T-cell (primary cell): ENCODE measurements around the gene CA11. TPM values are rescaled to one million over a fixed set of nuclear protein-coding genes. Genes with fewer than 3 reads are reported as not detected.

ENCODE experiments used
- ATAC-seq, 4 experiments: fragments of 200-7000 bp in 3 of 4; fragments of 150-1000 bp in 1 of 4; cut with Tn5 transposase; replicated peaks in 1 of 4; 1 replicate in 3 of 4; 2 replicates in 1 of 4; pipeline ENCODE4 v1.10.0; 2021; ENCODE audit warnings: moderate library complexity in 3 of 4, mild to moderate bottlenecking in 2 of 4, moderate number of reproducible peaks in 1 of 4
- CTCF ChIA-PET, 2 donors: fragments of 300-600 bp; sonication (Branson Sonifier 250); formaldehyde crosslinking; loops; one replicate each; lab custom pipeline; 2022; ENCODE audit warnings: antibody characterized with exemption in 2 of 2; lab: Charles Lee
- POLR2A ChIA-PET, 2 donors: fragments of 300-600 bp; sonication (Branson Sonifier 250); formaldehyde crosslinking; loops; one replicate each; lab custom pipeline; 2022; ENCODE audit warnings: antibody characterized with exemption in 2 of 2; lab: Charles Lee
- DNase-seq, 35 experiments: peaks; one replicate each; pipeline versions ENCODE4 v3.0.0 to v3.0.0-alpha.2; 2013 to 2023
- H3K27ac ChIP-seq: one replicate; pipeline ENCODE4 v1.5.1; 2013; ENCODE audit warnings: low read length
- H3K27me3 ChIP-seq, 2 experiments: replicated peaks in 1 of 2; 1 replicate in 1 of 2; 2 replicates in 1 of 2; pipeline versions ENCODE4 v1.6.1 to v1.7.0; 2013; ENCODE audit warnings: low read length in 1 of 2, mixed read lengths in 1 of 2; ENCODE audit not compliant: control insufficient read depth in 2 of 2, insufficient read depth in 2 of 2; ENCODE audit errors: extremely low read depth in 1 of 2
- H3K36me3 ChIP-seq, 2 donors: 1 replicate in 1 of 2; 2 replicates in 1 of 2; pipeline versions ENCODE4 v1.6.1 to v1.7.0; 2013; ENCODE audit warnings: low read length in 1 of 2; ENCODE audit not compliant: control insufficient read depth in 2 of 2, insufficient read depth in 1 of 2; ENCODE audit errors: extremely low read depth in 1 of 2
- H3K4me1 ChIP-seq, 2 experiments: 1 replicate in 1 of 2; 2 replicates in 1 of 2; pipeline versions ENCODE4 v1.6.1 to v1.7.0; 2013; ENCODE audit warnings: low read length in 2 of 2, mixed read lengths in 1 of 2; ENCODE audit not compliant: insufficient read depth in 2 of 2, control insufficient read depth in 1 of 2; ENCODE audit errors: extremely low read depth in 1 of 2
- H3K4me3 ChIP-seq, 2 donors: 1 replicate in 1 of 2; 2 replicates in 1 of 2; pipeline versions ENCODE4 v1.5.1 to v1.7.0; 2013; ENCODE audit warnings: mild to moderate bottlenecking in 2 of 2, low read length in 1 of 2, moderate library complexity in 1 of 2; ENCODE audit not compliant: control insufficient read depth in 1 of 2; ENCODE audit errors: extremely low read depth in 1 of 2
- H3K9me3 ChIP-seq: 2 replicates; pipeline ENCODE4 v1.7.0; 2013
- H3K27ac Mint-ChIP-seq, 2 donors: one replicate each; pipeline ENCODE4 v1.8.0; 2020 to 2021; ENCODE audit warnings: mild to moderate bottlenecking in 2 of 2, mixed read lengths in 2 of 2
- H3K27me3 Mint-ChIP-seq, 2 donors: one replicate each; pipeline ENCODE4 v1.8.0; 2021 to 2022; ENCODE audit warnings: mixed read lengths in 2 of 2
- H3K36me3 Mint-ChIP-seq: one replicate; pipeline ENCODE4 v1.8.0; 2021; ENCODE audit warnings: mixed read lengths
- H3K4me1 Mint-ChIP-seq, 3 donors: one replicate each; pipeline ENCODE4 v1.8.0; 2020 to 2022; ENCODE audit warnings: mixed read lengths in 3 of 3, mild to moderate bottlenecking in 1 of 3
- H3K4me3 Mint-ChIP-seq, 3 donors: one replicate each; pipeline ENCODE4 v1.8.0; 2020 to 2022; ENCODE audit warnings: mild to moderate bottlenecking in 3 of 3, mixed read lengths in 3 of 3, moderate library complexity in 3 of 3
- H3K9me3 Mint-ChIP-seq, 3 donors: one replicate each; pipeline ENCODE4 v1.8.0; 2020 to 2022; ENCODE audit warnings: mixed read lengths in 3 of 3
- WGBS: methylation state at CpG from one replicate; pipeline ENCODE4 v1.1.5; 2013; ENCODE audit warnings: missing lambda C conversion rate; ENCODE audit not compliant: insufficient coverage; 5-methylcytosine and 5-hydroxymethylcytosine counted together
- total RNA-seq, 35 experiments: library from RNA in 6 of 35; stranded (reverse) in 6 of 35; fragments of 120-200 nt in 1 of 35; gene quantifications; one replicate each; pipeline versions ENCODE4 v1.2.1 to v1.2.4 and lab custom pipeline; 2013 to 2026

Gene CA11
- total RNA-seq, 5 donors from 2014 or later (not counting 1 experiment from before 2014, with no cell fraction given): 8.0 to 18.5 (median 11.0) TPM

GRCh38 chr19:48606463-48607358 lies 39.3 kb downstream of the CA11 start, which contains the start of gene SPACA4:
TSS of gene SPACA4 (plus strand) at chr19:48606742. CDS start at chr19:48606979, 237 bp downstream.
- H3K36me3 Mint-ChIP-seq: no peaks in the 10 kb centered on the region

DNA sequence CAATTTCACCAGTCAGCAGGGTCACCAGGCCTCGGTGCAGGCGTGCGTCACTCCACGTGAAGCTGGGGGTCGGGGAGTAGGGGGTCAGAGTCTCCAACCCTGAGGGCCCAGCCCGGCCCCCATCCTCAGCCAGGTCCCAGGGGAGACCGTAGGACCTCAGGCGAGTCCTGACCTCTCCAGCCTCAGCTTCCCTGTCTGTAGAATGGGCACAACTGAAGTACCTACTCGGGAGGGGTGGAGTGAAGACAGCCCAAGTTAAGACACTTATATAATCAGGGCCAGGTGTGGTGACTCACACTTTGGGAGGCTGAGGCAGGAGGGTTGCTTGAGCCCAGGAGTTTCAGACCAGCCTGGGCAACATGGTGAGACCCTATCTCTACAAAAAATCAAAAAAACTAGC lies 42.1 kb downstream of the CA11 start:
- Histone ChIP-seq H3K27me3 (peaks cover 0 to 14% of the 10 kb centered on the region in 2 experiments), H3K4me1 (peaks cover 0 to 6% of the 10 kb centered on the region in 2 experiments), H3K4me3 (no peak overlapping the region), H3K36me3 (no peaks in the 10 kb centered on the region), H3K9me3 (no peaks in the 10 kb centered on the region), H3K27ac (no peak overlapping the region)
- H3K27ac Mint-ChIP-seq: no peak overlapping the region
- no peaks in the 10 kb centered on the region for H3K9me3 Mint-ChIP-seq
- H3K36me3 Mint-ChIP-seq: no peaks in the 10 kb centered on the region
- no peak overlapping the region for H3K4me3 Mint-ChIP-seq
- no peaks in the 10 kb centered on the region for H3K27me3 Mint-ChIP-seq
- ChIA-PET POLR2A (no interaction called here), CTCF (no interaction called here)
- DNase-seq (no peak), ATAC-seq (no peak)
- peaks cover 3 to 4% (median 3%) of the 10 kb centered on the region in 3 donors for H3K4me1 Mint-ChIP-seq
- 87% methylated on average over 7 of the region's 9 CpGs for WGBS

More at GRCh38 chr19:48606463-48607358, 39.3 kb downstream of the CA11 start, which contains the start of gene SPACA4:
- H3K4me3 ChIP-seq: no peak within 1 kb of the TSS
- no peaks in the 10 kb centered on the region for H3K27me3 ChIP-seq
- no peaks in the 10 kb centered on the region for H3K9me3 Mint-ChIP-seq
- ATAC-seq (no peak), DNase-seq (no peak)
- no peaks in the 10 kb centered on the region for H3K9me3 ChIP-seq
- H3K27ac ChIP-seq: no peak within 1 kb of the TSS
- H3K4me1 ChIP-seq: peaks cover 0 to 10% of the 10 kb centered on the region in 2 experiments
- CTCF ChIA-PET: interaction anchor here in 1 of 2 donors (0.7 kb wide), 1 partner anchor 79 kb away, joined by 3 read pairs; no protein-coding TSS in a partner anchor
- H3K4me1 Mint-ChIP-seq: peaks cover 4 to 7% (median 5%) of the 10 kb centered on the region in 3 donors
- no peak within 1 kb of the TSS for H3K27ac Mint-ChIP-seq
- H3K27me3 Mint-ChIP-seq: no peaks in the 10 kb centered on the region
- no peak within 1 kb of the TSS for H3K4me3 Mint-ChIP-seq
- WGBS: 87% methylated on average over 34 of the region's 39 CpGs
- no peaks in the 10 kb centered on the region for H3K36me3 ChIP-seq
- POLR2A ChIA-PET: no interaction called here

GRCh38 chr19:48603449-48603848 lies 42.5 kb downstream of the CA11 start:
- Mint-ChIP-seq H3K4me3 (no peak overlapping the region), H3K36me3 (no peaks in the 10 kb centered on the region), H3K9me3 (no peaks in the 10 kb centered on the region), H3K27me3 (no peaks in the 10 kb centered on the region), H3K4me1 (peaks cover 0 to under 1% (median 0%) of the 10 kb centered on the region in 3 donors), H3K27ac (no peak overlapping the region)
- CTCF ChIA-PET: no interaction called here
- Histone ChIP-seq H3K4me1 (peaks cover 0 to 2% of the 10 kb centered on the region in 2 experiments), H3K27me3 (peaks cover 0 to 18% of the 10 kb centered on the region in 2 experiments), H3K4me3 (no peak overlapping the region), H3K27ac (no peak overlapping the region), H3K9me3 (no peaks in the 10 kb centered on the region), H3K36me3 (no peaks in the 10 kb centered on the region)
- ATAC-seq (no peak), DNase-seq (no peak)
- 95% methylated on average over 31 of the region's 39 CpGs for WGBS
- POLR2A ChIA-PET: no interaction called here

GRCh38 chr19:48603001-48603400 lies 43.0 kb downstream of the CA11 start:
- H3K36me3 Mint-ChIP-seq: no peaks in the 10 kb centered on the region
- peaks cover 0 to 2% of the 10 kb centered on the region in 2 experiments for H3K4me1 ChIP-seq
- no peak overlapping the region for H3K4me3 Mint-ChIP-seq
- H3K9me3 Mint-ChIP-seq: no peaks in the 10 kb centered on the region
- no peaks in the 10 kb centered on the region for H3K4me1 Mint-ChIP-seq
- ChIA-PET POLR2A (interaction anchor here (0.6 kb wide), 2 partner anchors 19 to 66 kb away, joined by 5 to 11 read pairs; no protein-coding TSS in a partner anchor), CTCF (no interaction called here)
- H3K9me3 ChIP-seq: no peaks in the 10 kb centered on the region
- no peak overlapping the region for H3K27ac Mint-ChIP-seq
- 83% methylated on average over 5 of the region's 9 CpGs for WGBS
- no peaks in the 10 kb centered on the region for H3K36me3 ChIP-seq
- no peak for ATAC-seq
- no peaks in the 10 kb centered on the region for H3K27me3 Mint-ChIP-seq
- no peak for DNase-seq
- H3K27ac ChIP-seq: no peak overlapping the region
- H3K27me3 ChIP-seq: peaks cover 0 to 20% of the 10 kb centered on the region in 2 experiments
- no peak overlapping the region for H3K4me3 ChIP-seq

- DNase-seq (no peak), ATAC-seq (no peak)
- Mint-ChIP-seq H3K27me3 (no peaks in the 10 kb centered on the region), H3K4me1 (peaks cover 0 to 13% (median 6%) of the 10 kb centered on the region in 3 donors), H3K27ac (no peak overlapping the region), H3K36me3 (no peaks in the 10 kb centered on the region), H3K4me3 (no peak overlapping the region), H3K9me3 (no peaks in the 10 kb centered on the region)
- CTCF ChIA-PET: no interaction called here
- no peaks in the 10 kb centered on the region for H3K9me3 ChIP-seq
- POLR2A ChIA-PET: interaction anchor here in 1 of 2 donors (0.6 kb wide), 1 partner anchor 433 kb away, joined by 10 read pairs; no protein-coding TSS in a partner anchor
- H3K4me1 ChIP-seq: peaks cover 0 to 22% of the 10 kb centered on the region in 2 experiments
- peaks cover 0 to 20% of the 10 kb centered on the region in 2 experiments for H3K27me3 ChIP-seq
- H3K4me3 ChIP-seq: no peak overlapping the region
- no peaks in the 10 kb centered on the region for H3K36me3 ChIP-seq
- 89% methylated on average over 15 of the region's 21 CpGs for WGBS
- H3K27ac ChIP-seq: no peak overlapping the region
Measured at GRCh38 chr19:48600679-48601417, 45.1 kb downstream of the CA11 start.
